Osteocyte (in vitro differentiated cells): ENCODE data around the gene NFRKB. TPM values are rescaled to one million over a fixed set of nuclear protein-coding genes. Genes with fewer than 3 reads are reported as not detected.
A peak's percentile ranks its signal among the peaks of the same experiment; 100 is the strongest.

Experiments used
- DNase-seq: peaks from one replicate; pipeline ENCODE4 v3.0.0; 2021; ENCODE audit warnings: mixed read lengths; ENCODE audit not compliant: unreplicated experiment; ENCODE audit errors: extremely low spot score
- H3K27ac Mint-ChIP-seq: one replicate; pipeline ENCODE4 v1.8.0; 2021; ENCODE audit warnings: mild to moderate bottlenecking, mixed read lengths; ENCODE audit not compliant: unreplicated experiment
- H3K27me3 Mint-ChIP-seq: one replicate; pipeline ENCODE4 v1.8.0; 2021; ENCODE audit warnings: mixed read lengths; ENCODE audit not compliant: unreplicated experiment
- H3K36me3 Mint-ChIP-seq: one replicate; pipeline ENCODE4 v1.8.0; 2021; ENCODE audit warnings: mixed read lengths; ENCODE audit not compliant: unreplicated experiment
- H3K4me1 Mint-ChIP-seq: one replicate; pipeline ENCODE4 v1.8.0; 2021; ENCODE audit warnings: mixed read lengths; ENCODE audit not compliant: unreplicated experiment
- H3K4me3 Mint-ChIP-seq: one replicate; pipeline ENCODE4 v1.8.0; 2021; ENCODE audit warnings: mild to moderate bottlenecking, moderate library complexity, mixed read lengths; ENCODE audit not compliant: unreplicated experiment
- H3K9me3 Mint-ChIP-seq: one replicate; pipeline ENCODE4 v1.8.0; 2021; ENCODE audit warnings: mixed read lengths; ENCODE audit not compliant: unreplicated experiment
- CTCF ChIP-seq: fragments of 200-600 bp; sonication (generic); IDR thresholded peaks from 2 replicates; pipeline ENCODE4 v1.5.0; 2021; ENCODE audit warnings: antibody characterized with exemption, mild to moderate bottlenecking, moderate library complexity
- total RNA-seq: library from RNA; stranded (reverse); gene quantifications from 2 replicates; pipeline ENCODE4 v1.2.1, GENCODE V29; 2021

Gene NFRKB
- total RNA-seq, 1 donor from 2014 or later, result 28.2 TPM

- Mint-ChIP-seq H3K27ac (peak overlapping the region; percentile 67), H3K36me3 (peaks cover 25% of the 10 kb centered on the region), H3K27me3 (no peaks in the 10 kb centered on the region), H3K9me3 (no peaks in the 10 kb centered on the region), H3K4me3 (peak overlapping the region; percentile 89), H3K4me1 (peaks cover 19% of the 10 kb centered on the region)
- DNase-seq, result no peak
- TF ChIP-seq CTCF, result no peak
Measured at GRCh38 chr11:129896062-129896461, 684 bp upstream of the NFRKB start.

- no peaks in the 10 kb centered on the region for H3K27me3 Mint-ChIP-seq
- no peaks in the 10 kb centered on the region for H3K9me3 Mint-ChIP-seq
- DNase-seq, result no peak
- TF ChIP-seq CTCF, result no peak
- peaks cover 19% of the 10 kb centered on the region for H3K4me1 Mint-ChIP-seq
- H3K4me3 Mint-ChIP-seq, result peak overlapping the region; percentile 89
- peak overlapping the region; percentile 74 for H3K27ac Mint-ChIP-seq
- peaks cover 21% of the 10 kb centered on the region for H3K36me3 Mint-ChIP-seq
Measured at GRCh38 chr11:129894278-129895125, 876 bp downstream of the NFRKB start.

- no peak overlapping the region for H3K4me3 Mint-ChIP-seq
- no peak for TF ChIP-seq CTCF
- no peaks in the 10 kb centered on the region for H3K27me3 Mint-ChIP-seq
- peaks cover 56% of the 10 kb centered on the region for H3K36me3 Mint-ChIP-seq
- H3K4me1 Mint-ChIP-seq, result no peaks in the 10 kb centered on the region
- no peaks in the 10 kb centered on the region for H3K9me3 Mint-ChIP-seq
- no peak for DNase-seq
- H3K27ac Mint-ChIP-seq, result no peak overlapping the region
Measured at GRCh38 chr11:129888451-129888850, 6.9 kb downstream of the NFRKB start.

GRCh38 chr11:129885381-129885780, 10.0 kb downstream of the NFRKB start:
- peaks cover 70% of the 10 kb centered on the region for H3K36me3 Mint-ChIP-seq
- H3K4me1 Mint-ChIP-seq, result no peaks in the 10 kb centered on the region
- no peak for DNase-seq
- TF ChIP-seq CTCF, result no peak
- no peak overlapping the region for H3K4me3 Mint-ChIP-seq
- H3K27ac Mint-ChIP-seq, result no peak overlapping the region
- no peaks in the 10 kb centered on the region for H3K9me3 Mint-ChIP-seq
- H3K27me3 Mint-ChIP-seq, result no peaks in the 10 kb centered on the region

- peaks cover 75% of the 10 kb centered on the region for H3K36me3 Mint-ChIP-seq
- H3K27me3 Mint-ChIP-seq, result no peaks in the 10 kb centered on the region
- no peak overlapping the region for H3K27ac Mint-ChIP-seq
- no peak for DNase-seq
- TF ChIP-seq CTCF, result no peak
- no peaks in the 10 kb centered on the region for H3K9me3 Mint-ChIP-seq
- no peak overlapping the region for H3K4me3 Mint-ChIP-seq
- no peaks in the 10 kb centered on the region for H3K4me1 Mint-ChIP-seq
Measured at GRCh38 chr11:129884581-129884980, 10.8 kb downstream of the NFRKB start.
